HepG2 (cell line): ENCODE data around the gene BEST2. TPM values are rescaled to one million over a fixed set of nuclear protein-coding genes. Genes with fewer than 3 reads are reported as not detected.

Experiments
- GMEB2 ChIP-seq: IDR thresholded peaks from 2 replicates; pipeline ENCODE4 v1.6.1; 2016; ENCODE audit warnings: missing biosample characterization, missing genetic modification reagents, low read depth
- IKZF1 ChIP-seq: fragments of 450-650 bp; IDR thresholded peaks from 2 replicates; pipeline ENCODE4 v1.7.1; 2016
- ISX ChIP-seq: sonication (generic); formaldehyde crosslinking; conservative IDR thresholded peaks from 2 replicates; pipeline ENCODE4 v1.5.0; 2020; ENCODE audit warnings: missing genetic modification reagents
- MYPOP ChIP-seq: sonication (generic); formaldehyde crosslinking; IDR thresholded peaks from 2 replicates; pipeline ENCODE4 v1.8.1; 2023; ENCODE audit warnings: mild to moderate bottlenecking, moderate library complexity, missing genetic modification reagents
- NFE2L1 ChIP-seq: sonication (generic); formaldehyde crosslinking; IDR thresholded peaks from 2 replicates; pipeline ENCODE4 v1.4.0; 2020; ENCODE audit warnings: missing genetic modification reagents, mild to moderate bottlenecking, borderline replicate concordance
- NR1H2 ChIP-seq: sonication (generic); formaldehyde crosslinking; IDR thresholded peaks from 2 replicates; pipeline ENCODE4 v1.8.1; 2022; ENCODE audit warnings: low read depth, missing genetic modification reagents, borderline replicate concordance
- RNF219 ChIP-seq: sonication (generic); formaldehyde crosslinking; IDR thresholded peaks from 2 replicates; pipeline ENCODE4 v1.5.0; 2020; ENCODE audit warnings: mild to moderate bottlenecking, missing genetic modification reagents
- RXRA ChIP-seq: sonication (generic); formaldehyde crosslinking; IDR thresholded peaks from 2 replicates; pipeline ENCODE4 v1.5.1; 2020; ENCODE audit warnings: missing genetic modification reagents
- TP53 ChIP-seq: sonication (generic); formaldehyde crosslinking; conservative IDR thresholded peaks from 2 replicates; pipeline ENCODE4 v1.4.0; 2020; ENCODE audit warnings: missing genetic modification reagents
- XRCC5 ChIP-seq: fragments of 200-400 bp; formaldehyde crosslinking; optimal IDR thresholded peaks from 2 replicates; pipeline ENCODE3; 2017; ENCODE audit warnings: mild to moderate bottlenecking, low read length
- ZBTB7B ChIP-seq: sonication (generic); formaldehyde crosslinking; IDR thresholded peaks from 2 replicates; pipeline ENCODE4 v1.4.0; 2020; ENCODE audit warnings: missing genetic modification reagents
- ZFY ChIP-seq: sonication (generic); formaldehyde crosslinking; IDR thresholded peaks from 2 replicates; pipeline ENCODE4 v1.4.0; 2020; ENCODE audit warnings: missing genetic modification reagents
- ZNF263 ChIP-seq: sonication (generic); formaldehyde crosslinking; IDR thresholded peaks from 2 replicates; pipeline ENCODE4 v1.4.0; 2020; ENCODE audit warnings: missing genetic modification reagents
- ZNF276 ChIP-seq: sonication (generic); formaldehyde crosslinking; IDR thresholded peaks from 2 replicates; pipeline ENCODE4 v1.4.0; 2020; ENCODE audit warnings: mild to moderate bottlenecking, low read depth, missing genetic modification reagents
- ZNF296 ChIP-seq: sonication (generic); formaldehyde crosslinking; conservative IDR thresholded peaks from 2 replicates; pipeline ENCODE4 v1.5.0; 2020; ENCODE audit warnings: mild to moderate bottlenecking, missing genetic modification reagents
- ZNF550 ChIP-seq: sonication (generic); formaldehyde crosslinking; IDR thresholded peaks from 2 replicates; pipeline ENCODE4 v1.4.0; 2020; ENCODE audit warnings: mild to moderate bottlenecking, missing genetic modification reagents, borderline replicate concordance
- ZNF670 ChIP-seq: sonication (generic); formaldehyde crosslinking; IDR thresholded peaks from 2 replicates; pipeline ENCODE4 v1.8.0; 2022; ENCODE audit warnings: mild to moderate bottlenecking, missing genetic modification reagents, borderline replicate concordance
- ZNF7 ChIP-seq: IDR thresholded peaks from 2 replicates; pipeline ENCODE4 v1.6.1; 2016; ENCODE audit warnings: missing biosample characterization, missing genetic modification reagents
- ZSCAN29 ChIP-seq: sonication (generic); formaldehyde crosslinking; conservative IDR thresholded peaks from 2 replicates; pipeline ENCODE4 v1.4.0; 2020; ENCODE audit warnings: mild to moderate bottlenecking, missing genetic modification reagents
- polyA plus RNA-seq, 8 experiments: library from polyadenylated mRNA; depleted of rRNA in 3 of 8; stranded (reverse) in 7 of 8; unstranded in 1 of 8; fragments of >200 nt; fragmentation: Illumina TruSeq in 4 of 8; extraction: Trizol in 4 of 8; gene quantifications; 2 replicates each; pipeline versions ENCODE4 v1.2.1 to v1.2.3, GENCODE V29; 2011 to 2016; ENCODE audit warnings: low read depth in 4 of 8, missing spikeins in 1 of 8, mixed read lengths in 1 of 8; ENCODE audit not compliant: insufficient read depth in 1 of 8
- total RNA-seq, 5 experiments: library from RNA; depleted of rRNA; stranded (reverse); fragments of >200 nt; fragmentation: Illumina TruSeq; extraction: Trizol; gene quantifications; 2 replicates each; pipeline ENCODE4 v1.2.3, GENCODE V29; 2016; ENCODE audit warnings: low read depth in 1 of 5

Gene BEST2
- total and polyA plus RNA-seq, 2 of the 13 experiments (the other 11 are each of a cell fraction or from before 2014, with no cell fraction given), result not detected

GRCh38 chr19:12793290-12794195 is 42.0 kb downstream of the BEST2 start (continued):
- no peak; the same call in 1 of the 2 replicates for TF ChIP-seq ZBTB7B (CRISPR knock-in tag)
- TF ChIP-seq NR1H2, result no peak
- TF ChIP-seq ZNF670 (CRISPR knock-in tag), result 0 out of 2 replicates have a peak, but pooled peaks have one; percentile 44
- no peak for TF ChIP-seq ZNF276 (CRISPR knock-in tag)
- peak; percentile 15 for TF ChIP-seq XRCC5
- peak; percentile 48; the same call in 1 of the 2 replicates for TF ChIP-seq RXRA (CRISPR knock-in tag)
- TF ChIP-seq ZNF296, result no peak
- no peak for TF ChIP-seq TP53 (CRISPR knock-in tag)
- no peak for TF ChIP-seq ISX (CRISPR knock-in tag)
- peak; percentile 58 for TF ChIP-seq ZFY (CRISPR knock-in tag)
- TF ChIP-seq GMEB2 (CRISPR knock-in tag), result no peak
- TF ChIP-seq RNF219 (CRISPR knock-in tag), result no peak
- no peak for TF ChIP-seq ZNF550
- no peak for TF ChIP-seq NFE2L1
- no peak for TF ChIP-seq ZSCAN29 (CRISPR knock-in tag)
- no peak; the same call in 1 of the 2 replicates for TF ChIP-seq MYPOP (CRISPR knock-in tag)
- TF ChIP-seq IKZF1, result no peak
- no peak for TF ChIP-seq ZNF263
- no peak for TF ChIP-seq ZNF7 (CRISPR knock-in tag)
